Peyer's patch (tissue), 4 donors: ENCODE data around the gene GREB1.

Source experiments
- CTCF ChIP-seq, 6 experiments: fragments of 450-650 bp in 4 of 6; fragments of 200-600 bp in 2 of 6; sonication (generic) in 1 of 6; IDR thresholded peaks; one replicate each; pipeline ENCODE4 v1.5.1; 2017 to 2019; ENCODE audit warnings: antibody characterized with exemption in 6 of 6, mild to moderate bottlenecking in 3 of 6, moderate library complexity in 1 of 6
- POLR2A ChIP-seq, 2 donors: fragments of 450-650 bp; IDR thresholded peaks; one replicate each; pipeline ENCODE4 v1.5.1; 2017; ENCODE audit warnings: antibody characterized with exemption in 2 of 2, mild to moderate bottlenecking in 2 of 2, moderate library complexity in 2 of 2

- TF ChIP-seq CTCF (IDR thresholded peaks at IDR 0.05) (no peak), POLR2A (IDR thresholded peaks at IDR 0.05) (no peak)
These were observed 146.5 kb downstream of the GREB1 start for GRCh38 chr2:11680182-11680900.
